Measurements from ENCODE around the gene AMBRA1.
"Not testable (repeated sequence)": the region's sequence is repeated elsewhere in the genome, so short reads cannot be mapped to it uniquely, and the experiment has no call there.

AMBRA1 gene

DNA sequence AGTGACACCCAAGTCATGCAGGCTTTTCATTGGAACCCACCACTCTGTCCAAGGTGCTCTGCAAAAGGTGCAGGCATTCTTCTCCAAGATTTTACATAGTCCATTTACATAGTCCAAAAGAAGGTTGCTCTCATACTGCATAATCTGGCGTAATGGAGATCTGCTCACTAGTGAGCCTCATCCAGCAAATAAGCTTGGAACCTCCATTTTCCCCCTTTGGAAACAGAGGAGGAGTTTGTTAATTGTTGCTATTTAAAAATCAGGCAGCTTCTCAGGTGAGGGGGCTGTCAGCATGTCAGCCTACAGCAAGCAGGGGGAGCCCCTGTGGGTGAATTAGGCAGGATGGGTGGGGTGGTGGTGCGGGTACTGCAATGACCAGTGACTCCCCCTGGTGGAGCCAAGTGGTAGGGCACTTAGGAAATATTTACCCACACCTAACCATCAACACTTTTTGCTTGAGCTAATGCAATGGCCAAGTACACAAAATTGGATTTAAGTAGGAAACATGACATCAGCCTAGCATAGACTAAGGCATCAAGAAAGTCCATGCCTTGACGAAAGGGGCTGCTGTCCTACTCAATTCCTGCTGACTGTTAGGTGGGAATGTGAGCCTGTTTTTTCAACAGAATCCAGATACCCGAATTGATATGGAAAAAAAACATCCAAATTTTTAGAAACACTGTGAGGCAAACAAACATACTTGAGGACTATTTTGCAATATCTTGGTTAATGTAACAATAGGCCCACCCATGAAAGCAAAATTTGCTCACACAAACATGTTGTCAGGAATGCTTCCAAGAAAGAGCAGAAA is 64.5 kb downstream of the AMBRA1 start:
- FAIRE-seq = no peak

DNA sequence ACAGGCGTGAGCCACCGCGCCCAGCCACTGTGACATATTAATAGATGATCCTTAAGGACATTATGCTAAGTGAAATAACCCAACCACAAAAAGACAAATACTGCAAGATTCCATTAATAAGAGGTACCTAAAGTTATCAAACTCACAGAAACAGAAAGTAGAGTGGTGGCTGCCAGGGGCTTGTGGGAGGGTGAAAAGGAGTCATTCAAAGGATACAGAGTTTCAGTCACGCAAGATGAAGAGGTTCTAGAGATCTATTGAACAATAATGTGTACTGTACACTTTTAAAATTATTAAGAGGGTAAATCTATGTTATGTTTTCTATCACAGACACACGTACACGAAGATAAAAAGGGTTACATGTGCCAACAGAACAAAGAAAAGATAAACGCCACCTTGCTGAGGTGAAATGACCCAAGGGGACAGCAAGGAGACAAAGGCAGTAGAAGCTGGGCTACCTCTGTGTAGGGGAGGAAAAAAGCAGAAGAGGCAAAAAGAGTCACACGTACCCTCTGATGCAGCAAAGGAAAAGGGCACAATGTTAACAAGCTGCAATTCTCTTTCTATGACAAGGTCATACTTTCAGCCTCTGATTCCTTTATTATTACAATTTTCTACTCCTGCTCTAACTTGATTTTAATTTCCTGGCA is 65.3 kb downstream of the AMBRA1 start:
- no peak for FAIRE-seq

DNA sequence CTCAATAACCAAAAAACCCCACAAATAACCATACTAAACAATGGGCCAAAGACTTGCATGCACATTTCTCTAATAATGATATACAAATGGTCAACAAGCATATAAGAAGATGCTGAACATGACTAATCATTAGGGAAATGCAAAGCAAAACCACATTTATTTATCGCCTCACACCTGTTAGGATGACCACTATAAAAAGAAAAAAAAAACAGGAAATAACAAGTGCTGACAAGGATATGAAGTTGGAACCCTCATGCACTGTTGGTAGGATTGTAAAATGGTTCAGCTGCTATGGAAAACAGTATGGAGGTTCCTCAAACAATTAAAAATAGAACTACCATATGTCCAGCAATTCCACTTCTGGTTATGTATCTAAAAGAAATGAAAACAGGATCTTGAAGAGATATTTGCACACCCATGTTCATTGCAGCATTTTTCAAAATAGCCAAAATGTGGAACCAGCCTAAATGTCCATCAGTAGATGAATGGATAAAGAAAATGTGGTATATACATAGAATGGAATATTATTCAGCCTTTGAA is 66.2 kb downstream of the AMBRA1 start:
- FAIRE-seq = no peak

DNA sequence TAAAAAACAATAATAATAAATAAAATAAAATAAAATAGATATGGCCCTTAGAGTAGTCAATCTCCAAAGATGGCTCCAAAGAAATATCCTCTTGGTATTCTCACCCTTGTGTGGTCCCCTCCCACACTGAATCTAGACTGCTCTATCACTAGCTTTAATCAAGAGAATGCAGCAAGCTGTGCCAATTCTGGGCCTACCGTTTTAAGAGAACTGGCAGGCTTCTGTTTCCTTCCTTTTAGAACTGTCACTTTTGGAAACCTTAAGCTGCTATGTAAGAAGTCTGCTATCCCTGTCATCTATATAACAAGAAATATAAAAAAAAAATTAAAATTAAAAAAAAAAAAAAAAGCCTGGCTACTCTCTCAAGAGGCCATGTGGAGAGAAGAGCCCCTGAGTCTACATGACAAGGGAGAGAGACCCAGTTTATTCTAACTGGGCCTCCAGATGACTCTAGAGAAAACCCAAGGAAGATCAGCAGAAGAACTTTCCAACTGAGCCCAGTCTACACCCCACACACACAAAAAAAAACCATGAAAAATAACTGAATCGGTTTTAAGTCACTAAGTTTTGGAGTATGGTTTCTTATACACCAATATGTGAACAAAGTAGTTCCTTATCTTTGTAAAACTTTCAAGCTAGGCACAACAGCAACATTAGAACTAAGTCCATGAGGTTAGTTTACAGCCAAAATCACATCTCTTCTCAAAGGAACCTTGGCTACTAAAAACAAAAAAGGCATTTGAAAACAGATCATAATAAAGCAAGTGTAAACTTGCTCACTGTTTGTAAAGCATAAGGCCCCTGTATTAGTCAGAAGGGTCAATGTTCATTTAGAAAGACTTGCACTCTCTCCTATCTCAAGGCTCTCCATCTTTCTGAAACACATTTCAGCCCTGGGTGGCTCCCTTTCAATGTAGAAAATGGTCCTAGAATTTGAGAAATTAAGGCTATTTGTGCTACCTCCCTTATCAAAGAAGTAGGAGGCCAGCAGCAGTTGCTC is 67.3 kb downstream of the AMBRA1 start:
- FAIRE-seq = no peak

DNA sequence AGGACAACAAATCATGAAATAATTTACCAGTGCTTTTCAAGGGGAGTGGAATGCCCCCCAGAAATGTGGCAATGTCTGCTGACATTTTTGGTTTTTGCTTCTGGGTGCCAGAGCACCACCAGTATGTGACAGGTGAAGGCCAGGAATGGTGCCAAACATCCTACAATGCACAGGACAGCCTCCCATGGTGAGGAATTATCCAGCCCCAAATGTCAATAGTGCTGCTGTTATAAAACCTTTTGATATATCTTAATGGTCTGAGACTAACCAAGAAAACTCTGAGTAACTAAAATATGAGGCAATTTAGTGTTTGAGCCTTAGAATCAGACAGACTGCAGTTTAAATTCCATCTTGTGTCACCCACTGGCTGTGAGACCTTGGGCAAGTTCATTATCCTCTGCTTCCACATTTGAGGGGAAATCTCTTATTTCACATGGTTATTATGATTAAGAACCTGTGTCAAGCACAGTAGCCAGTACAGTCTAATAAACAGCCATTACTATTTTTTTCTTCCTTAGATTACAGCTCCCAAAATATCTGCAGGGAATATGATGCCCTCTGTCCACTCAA is 69.5 kb downstream of the AMBRA1 start:
- no peak for FAIRE-seq

DNA sequence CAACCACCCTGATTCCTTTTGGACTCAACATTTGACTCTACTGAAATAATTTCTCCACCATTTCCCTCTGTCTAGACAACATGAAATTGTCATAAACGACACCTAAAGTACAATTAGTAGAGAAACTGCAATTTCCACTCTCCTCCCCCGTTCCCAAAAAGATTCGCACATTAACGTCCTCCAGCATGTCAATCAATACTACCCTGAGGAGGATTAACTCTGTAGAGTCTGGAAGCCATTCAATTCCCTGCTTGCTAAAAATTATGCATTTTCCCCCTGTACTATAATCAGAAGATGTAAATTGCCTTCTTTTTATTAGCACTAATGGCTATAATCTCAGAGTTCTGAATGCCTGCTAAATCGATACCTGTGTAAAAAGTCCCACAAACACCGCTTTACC is 70.5 kb downstream of the AMBRA1 start:
- no peak for FAIRE-seq

DNA sequence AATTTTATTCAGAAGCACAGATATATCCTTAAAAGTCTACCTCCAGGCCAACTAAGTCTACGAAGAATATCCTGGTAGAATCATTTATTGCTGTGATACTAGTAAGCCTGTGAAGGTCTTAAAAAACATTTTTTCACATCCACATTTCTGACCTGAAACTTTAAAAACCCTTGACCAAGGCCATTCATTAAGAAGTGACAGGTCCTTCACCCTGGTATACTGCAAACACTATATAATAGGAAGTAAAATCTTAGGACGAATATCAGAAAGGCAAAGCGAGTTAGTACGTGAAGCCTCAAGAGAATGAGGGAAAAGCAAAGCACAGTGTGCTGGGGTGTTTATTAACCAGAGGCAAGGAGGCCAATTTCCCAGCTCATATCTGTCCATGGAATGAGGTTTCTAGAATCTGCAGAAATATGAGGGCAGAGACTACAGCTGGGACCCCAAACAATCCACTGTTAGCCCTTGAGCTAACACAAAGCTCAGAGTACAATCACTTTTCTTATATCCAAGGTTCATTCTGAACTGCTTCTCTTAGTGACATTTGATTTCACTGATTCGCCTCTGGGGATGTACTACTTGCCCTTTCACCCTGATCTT is 71.0 kb downstream of the AMBRA1 start:
- no peak for FAIRE-seq

DNA sequence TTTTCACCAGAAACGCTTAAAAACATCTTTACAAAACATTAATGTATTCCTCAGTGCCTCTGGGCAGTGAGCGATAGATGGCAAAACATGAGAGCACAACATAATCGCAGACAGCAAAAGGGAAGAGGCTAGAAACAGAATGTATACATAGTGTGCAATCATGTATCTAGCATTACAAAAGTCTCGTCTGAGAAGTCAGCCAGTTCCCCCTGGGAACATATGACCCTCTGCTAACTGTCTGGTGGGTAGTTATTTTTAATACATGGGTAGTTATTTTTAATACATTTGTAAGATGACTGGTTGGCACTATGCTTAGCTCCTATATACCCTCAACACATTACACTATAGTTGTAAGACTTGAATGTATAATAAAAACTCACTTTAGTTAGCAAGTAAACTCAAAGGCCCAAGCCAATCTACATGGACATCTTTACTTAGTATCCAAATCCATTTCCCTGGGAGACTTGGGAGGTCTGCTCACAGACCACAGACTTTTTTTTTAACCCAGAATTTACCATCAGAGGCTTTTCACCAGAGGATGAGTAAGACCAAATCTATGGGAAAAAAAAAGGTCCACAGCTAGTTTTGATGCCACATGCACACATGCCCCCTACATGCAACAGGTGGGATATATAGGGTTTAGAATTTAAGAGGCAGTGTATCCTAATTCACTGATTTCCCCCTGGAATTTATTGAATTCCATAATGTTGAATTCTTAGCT is 71.7 kb downstream of the AMBRA1 start:
- no peak for FAIRE-seq

DNA sequence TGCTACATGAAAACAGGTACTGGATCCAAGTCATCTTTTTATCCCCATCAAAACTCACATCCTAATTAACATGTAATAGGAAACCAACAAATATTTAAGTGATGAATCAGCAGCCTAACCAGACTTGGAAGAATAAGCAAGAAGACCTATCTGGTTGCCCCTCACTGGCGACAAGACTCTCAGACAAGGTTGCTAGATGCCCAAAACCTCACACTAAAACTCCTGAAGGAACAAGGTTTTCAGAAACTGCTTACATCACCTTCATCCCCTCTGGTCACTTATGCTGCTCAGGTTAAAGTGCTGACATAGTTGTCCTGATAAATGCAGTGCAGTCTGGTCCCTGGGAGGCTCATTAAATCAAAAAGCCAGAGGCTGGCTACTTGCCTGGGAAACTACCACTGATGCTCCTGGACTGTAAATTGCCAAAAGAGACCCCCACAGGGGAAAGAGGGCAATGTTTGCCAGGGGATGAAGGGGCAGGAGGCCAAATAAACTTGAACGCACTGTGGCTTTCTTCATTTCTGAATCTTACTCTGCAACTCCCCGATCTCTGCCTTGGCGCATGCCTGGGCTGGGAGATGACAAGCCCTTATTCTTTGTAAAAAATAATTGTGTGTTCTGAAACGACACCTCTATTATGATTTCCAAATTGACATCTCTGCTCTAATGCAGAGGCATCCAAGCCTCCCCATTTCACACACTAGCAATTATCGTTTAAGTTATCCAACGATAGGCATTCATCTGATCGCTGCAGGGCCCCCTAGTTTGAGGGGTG is 72.7 kb downstream of the AMBRA1 start:
- FAIRE-seq = no peak

DNA sequence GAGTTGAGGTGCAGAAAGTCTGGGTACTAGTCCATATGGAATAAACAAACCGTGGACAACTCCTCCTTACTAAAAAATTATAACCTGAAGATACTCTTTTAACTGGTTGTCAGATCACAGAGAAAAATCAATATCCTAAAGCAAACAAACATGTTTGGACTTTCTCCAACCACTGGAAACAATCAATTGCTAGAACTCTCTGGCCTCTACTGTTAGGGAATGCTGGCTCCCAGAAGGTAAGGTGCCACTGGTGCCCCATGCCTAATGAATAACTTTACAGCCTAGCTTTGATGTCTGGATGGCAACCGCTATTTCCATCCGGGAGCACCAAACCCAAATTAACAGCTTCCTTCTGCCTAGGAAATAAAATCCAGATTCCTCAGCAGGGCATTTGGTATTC is 74.5 kb downstream of the AMBRA1 start:
- no peak for FAIRE-seq

DNA sequence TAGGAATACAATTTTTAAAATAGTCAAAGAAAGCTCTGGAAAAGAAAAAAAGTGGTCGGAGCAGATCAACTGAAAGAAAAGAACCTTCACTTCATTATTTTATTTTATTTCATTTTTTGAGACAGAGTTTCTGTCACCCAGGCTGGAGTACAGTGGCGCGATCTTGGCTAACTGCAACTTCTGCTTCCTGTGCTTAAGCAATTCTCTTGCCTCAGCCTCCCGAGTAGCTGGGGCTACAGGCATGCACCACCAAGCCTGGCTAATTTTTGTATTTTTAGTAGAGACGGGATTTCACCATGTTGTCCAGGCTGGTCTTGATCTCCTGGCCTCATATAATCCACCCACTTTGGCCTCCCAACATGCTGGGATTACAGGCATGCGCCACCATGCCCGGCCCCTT is 74.9 kb downstream of the AMBRA1 start:
- not testable (repeated sequence) for FAIRE-seq

DNA sequence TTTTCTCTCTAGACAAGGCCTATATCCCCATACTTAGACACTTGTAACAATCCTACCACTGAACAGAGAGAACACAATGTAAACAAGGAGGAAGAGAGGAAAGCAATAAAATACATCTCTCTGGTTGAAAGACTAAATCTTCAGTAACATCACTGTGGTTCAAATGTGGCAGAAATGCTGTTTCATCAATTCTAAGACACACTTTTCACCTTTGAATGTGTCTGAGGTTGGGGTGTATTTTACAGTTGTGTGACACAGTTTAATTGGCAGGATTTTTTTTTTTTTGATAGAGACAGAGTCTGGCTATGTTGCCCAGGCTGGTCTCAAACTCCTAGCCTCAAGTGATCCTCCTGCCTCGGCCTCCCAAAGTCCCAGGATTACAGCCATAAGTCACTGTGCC is 79.5 kb downstream of the AMBRA1 start:
- FAIRE-seq = no peak

DNA sequence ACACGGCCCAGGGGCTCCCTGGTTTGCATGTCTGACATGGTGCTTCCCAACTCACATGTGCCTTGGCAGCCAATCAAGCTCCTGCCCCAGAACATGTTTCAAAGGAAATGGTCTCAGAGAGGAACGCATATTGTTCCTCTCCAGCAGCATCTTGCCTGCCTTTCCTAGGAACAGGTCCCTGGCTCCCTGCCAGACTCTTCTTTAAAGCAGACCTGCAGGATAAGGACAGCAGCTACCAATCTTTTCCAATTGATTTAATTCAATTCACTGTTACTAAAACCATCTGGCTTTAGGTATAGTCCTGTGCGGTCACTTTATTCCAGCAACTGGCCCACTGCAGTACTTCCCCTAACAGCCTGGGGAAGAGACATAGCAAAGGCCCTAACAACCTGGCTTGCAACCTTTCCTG is 79.9 kb downstream of the AMBRA1 start:
- no peak for FAIRE-seq

DNA sequence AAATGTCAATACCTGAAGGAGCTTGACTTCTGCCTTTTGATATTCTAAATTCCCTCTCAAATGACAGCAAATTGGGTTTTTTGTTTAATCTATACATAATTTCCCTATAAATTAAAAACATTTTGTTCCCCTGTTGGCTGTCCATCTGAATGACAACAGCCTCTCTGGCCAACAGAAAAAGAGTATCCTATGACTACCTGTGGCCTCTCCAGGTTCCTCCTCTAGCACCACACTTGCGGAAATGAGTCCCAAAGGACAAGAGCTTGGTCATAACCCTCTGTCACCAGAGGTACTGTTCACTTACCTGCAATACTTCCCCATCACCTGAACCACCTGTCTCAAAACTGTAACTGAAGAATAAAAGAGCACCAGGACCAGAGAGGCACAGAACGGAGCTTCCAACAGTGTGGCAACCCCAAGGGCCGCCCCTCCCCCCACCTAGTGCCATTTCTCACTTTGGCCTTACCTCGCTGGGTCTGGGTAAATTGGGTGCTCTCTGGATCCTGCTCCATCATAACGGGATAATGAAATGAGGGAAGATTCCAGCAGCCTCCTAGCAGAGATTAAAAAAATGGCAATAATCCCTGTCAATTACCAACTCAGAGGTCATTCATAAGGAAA is 81.5 kb downstream of the AMBRA1 start:
- no peak for FAIRE-seq

DNA sequence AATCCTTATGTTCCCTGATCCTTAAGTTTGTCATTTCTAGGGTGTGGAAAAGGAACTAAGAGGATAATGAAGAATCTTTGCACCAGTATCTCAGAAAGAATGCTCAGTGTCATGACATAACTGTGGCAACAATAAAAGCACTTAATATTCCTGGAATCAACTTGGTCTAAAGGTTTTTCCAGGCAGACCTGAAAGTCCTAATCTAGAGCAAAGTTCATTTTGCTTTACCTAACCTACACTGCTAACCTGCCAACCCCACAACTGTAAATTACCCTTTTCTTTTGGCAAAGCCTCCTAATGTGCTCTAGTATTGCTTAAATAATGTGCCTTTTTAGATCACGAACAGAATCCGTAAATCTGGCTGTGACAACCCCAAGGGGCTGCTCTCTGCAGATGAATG is 82.5 kb downstream of the AMBRA1 start:
- no peak for FAIRE-seq

DNA sequence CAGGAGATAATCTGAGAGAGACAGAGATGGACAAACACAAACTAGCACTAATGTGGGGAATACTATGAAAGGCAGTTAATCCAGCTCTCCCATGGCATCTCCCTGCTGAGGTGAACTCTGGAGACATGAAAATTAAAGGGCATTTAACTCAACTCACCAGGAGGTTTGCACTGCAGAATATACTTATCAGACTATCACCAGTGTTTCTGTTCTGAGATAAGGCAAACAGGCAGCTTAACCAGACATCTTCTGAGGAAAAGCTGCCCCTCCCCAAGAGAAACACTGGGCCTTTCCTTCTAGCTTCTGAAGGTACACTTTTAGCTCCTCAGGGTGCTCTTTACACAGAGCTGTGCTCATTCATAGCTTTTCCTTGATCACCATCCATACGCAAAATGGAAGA is 85.5 kb downstream of the AMBRA1 start:
- no peak for FAIRE-seq

DNA sequence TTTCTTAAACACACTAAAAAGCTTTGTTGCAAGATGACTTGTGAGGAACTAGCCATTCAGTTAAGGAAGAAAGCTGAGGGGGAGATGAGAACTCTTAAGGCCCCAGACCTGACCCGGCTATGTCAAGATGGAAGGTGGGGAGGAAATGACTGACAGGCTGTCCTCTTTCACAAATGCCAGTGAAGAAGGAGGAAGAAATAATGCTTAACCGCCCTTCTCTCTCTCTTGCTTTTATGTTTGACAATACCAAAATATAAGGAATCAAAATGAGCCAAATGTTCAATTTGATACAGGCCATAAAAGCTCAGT is 87.4 kb downstream of the AMBRA1 start:
- no peak for FAIRE-seq

DNA sequence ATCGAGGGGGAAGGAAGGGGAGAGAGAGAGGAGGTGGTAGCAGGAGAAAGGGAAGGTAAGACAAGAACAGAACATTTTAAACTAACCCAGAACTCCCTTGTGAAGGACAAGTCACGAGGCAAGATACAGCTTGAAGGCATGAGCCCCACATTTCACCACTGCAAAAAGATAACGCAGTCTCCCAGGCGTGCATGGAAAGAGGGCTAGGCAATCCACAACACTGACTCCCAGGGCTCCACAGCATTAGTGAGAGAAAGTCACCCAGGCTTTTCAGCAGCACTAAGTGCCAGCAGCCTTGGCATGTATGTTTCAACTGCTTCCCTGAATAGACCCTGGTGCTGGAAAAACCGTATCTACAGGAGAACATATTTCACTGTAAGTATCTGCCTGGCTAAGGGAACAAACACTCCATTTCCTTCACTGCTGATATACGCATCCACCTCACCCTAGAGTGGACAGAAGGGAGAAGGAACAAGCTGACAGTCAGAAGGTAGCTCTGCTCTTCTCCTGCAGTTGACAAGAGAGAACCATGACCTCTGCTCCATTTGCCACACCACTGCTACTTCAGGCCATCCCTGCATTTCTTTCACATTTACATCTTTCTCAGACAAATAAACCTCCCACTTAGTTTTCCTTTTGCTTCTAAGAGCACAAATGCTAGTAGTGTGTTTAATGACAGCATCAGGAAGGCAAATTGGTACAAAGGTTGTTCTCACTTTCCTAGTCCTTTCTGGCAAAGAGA is 87.9 kb downstream of the AMBRA1 start:
- no peak for FAIRE-seq

DNA sequence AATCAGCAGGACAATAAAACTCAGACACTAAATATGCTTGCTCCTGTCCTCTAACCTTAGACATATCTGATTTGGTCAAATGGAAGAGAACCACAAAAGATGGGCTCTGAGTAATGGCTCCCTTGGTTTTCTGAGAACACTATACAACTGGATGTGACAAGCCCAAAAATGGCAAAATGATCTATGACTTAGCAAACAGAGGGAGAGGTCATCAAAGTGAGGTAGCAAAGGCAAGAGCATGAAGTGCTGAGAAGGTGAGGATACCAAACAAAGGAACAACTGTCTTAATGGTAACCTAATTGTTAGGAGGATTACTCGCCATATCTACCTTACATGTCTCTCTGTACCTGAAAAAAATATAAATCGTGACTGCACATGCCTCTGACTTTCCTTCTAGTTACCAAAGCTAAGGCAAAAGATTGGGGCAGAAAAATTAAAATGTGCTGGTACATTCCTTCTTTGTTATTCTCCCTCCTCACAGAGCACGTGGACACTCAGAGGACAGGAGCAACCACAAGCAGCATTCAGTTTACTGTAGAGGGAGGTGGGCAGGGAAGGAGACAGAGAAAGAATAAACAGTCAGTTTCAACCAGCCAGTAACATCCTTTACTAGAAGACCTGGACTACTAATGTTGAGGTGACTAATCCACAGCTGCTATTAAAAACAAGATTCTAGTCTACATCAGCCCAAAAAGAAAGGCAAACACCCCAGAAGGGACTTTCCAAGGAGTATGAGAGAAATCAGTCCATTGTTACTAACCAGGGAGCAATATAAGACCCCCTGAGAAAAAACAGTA is 88.8 kb downstream of the AMBRA1 start:
- no peak for FAIRE-seq
